Left ventricle myocardium inferior (tissue), 1 donor: ENCODE data around the gene NCAPG2. TPM values are rescaled to one million over a fixed set of nuclear protein-coding genes. Genes with fewer than 3 reads are reported as not detected.

ENCODE experiments used
- DNase-seq: peaks from one replicate; pipeline ENCODE4 v3.0.0-alpha.2; 2020
- H3K27ac ChIP-seq: fragments of 200-600 bp; replicated peaks from 2 replicates; pipeline ENCODE4 v1.8.0; 2021
- H3K27me3 ChIP-seq: fragments of 200-600 bp; 2 replicates; pipeline ENCODE4 v1.8.0; 2021; ENCODE audit warnings: low read depth
- H3K36me3 ChIP-seq: fragments of 200-600 bp; 2 replicates; pipeline ENCODE4 v1.8.0; 2021
- H3K4me1 ChIP-seq: fragments of 200-600 bp; 2 replicates; pipeline ENCODE4 v1.8.0; 2021
- H3K4me3 ChIP-seq: fragments of 200-600 bp; 2 replicates; pipeline ENCODE4 v1.8.0; 2021; ENCODE audit warnings: mild to moderate bottlenecking, moderate library complexity
- H3K9me3 ChIP-seq: fragments of 200-600 bp; replicated peaks from 2 replicates; pipeline ENCODE4 v1.8.0; 2021
- intact Hi-C: fragments of 100-400 bp; cut with micrococcal nuclease; formaldehyde crosslinking; loops from one replicate; pipeline ENCODE4 v1.11.0; 2022
- total RNA-seq: library from RNA; stranded (reverse); fragmentation: NEBNext Ultra II Directional; extraction: Animal tissue kit (Norgen Biotek cat#: 25700); gene quantifications from one replicate; pipeline ENCODE4 v1.2.1, GENCODE V29; 2021
- TF ChIP-seq, protein P1 (sequence below): fragments of 200-600 bp; IDR thresholded peaks from 2 replicates; pipeline ENCODE4 v1.8.0; 2021; ENCODE audit warnings: antibody characterized with exemption, mild to moderate bottlenecking, borderline replicate concordance
- donor health status: DM: no; HTN: yes; CAD: no; lungs with severe emphysema.

NCAPG2 gene
- total RNA-seq, 1 donor from 2014 or later, result 3.7 TPM

DNA sequence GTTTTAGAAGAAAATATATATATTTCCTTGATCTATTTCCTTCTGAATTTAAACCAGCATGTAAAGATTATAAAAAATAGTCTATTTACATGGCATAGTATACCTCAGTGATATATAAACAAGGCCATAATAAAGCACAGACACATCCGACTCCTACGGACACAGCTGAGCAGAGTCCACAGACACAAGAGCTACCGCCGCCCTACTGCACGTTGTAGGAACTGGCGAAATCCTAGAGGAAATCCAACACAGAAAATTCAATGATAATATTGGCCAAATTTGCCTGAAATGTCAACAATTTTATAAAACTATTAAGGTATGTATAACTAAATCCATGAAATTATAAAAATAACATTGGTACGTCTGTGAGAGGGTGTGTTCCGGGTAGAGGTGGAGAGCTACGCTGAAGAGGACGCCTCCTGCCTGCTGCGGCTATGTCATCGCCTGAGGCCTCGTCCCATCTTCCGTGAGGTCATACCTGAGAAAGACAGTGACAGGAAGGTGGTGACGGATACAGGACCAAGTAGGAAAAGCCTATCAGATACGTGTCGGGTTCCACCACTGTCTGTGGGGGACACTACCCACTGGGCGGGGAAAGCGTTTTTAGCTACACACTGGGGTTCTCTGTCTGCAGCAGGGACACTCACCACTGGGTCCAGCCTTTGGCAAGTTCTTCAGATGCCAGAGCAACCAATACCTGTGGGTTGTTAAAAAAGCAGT, 29.3 kb upstream of the NCAPG2 start:
- no peak for DNase-seq
- Histone ChIP-seq H3K36me3 (peaks cover 88% of the 10 kb centered on the region), H3K4me3 (no peak overlapping the region), H3K27ac (no peak overlapping the region), H3K4me1 (peaks cover 7% of the 10 kb centered on the region), H3K27me3 (no peaks in the 10 kb centered on the region), H3K9me3 (no peaks in the 10 kb centered on the region)
- TF ChIP-seq, protein P1, sequence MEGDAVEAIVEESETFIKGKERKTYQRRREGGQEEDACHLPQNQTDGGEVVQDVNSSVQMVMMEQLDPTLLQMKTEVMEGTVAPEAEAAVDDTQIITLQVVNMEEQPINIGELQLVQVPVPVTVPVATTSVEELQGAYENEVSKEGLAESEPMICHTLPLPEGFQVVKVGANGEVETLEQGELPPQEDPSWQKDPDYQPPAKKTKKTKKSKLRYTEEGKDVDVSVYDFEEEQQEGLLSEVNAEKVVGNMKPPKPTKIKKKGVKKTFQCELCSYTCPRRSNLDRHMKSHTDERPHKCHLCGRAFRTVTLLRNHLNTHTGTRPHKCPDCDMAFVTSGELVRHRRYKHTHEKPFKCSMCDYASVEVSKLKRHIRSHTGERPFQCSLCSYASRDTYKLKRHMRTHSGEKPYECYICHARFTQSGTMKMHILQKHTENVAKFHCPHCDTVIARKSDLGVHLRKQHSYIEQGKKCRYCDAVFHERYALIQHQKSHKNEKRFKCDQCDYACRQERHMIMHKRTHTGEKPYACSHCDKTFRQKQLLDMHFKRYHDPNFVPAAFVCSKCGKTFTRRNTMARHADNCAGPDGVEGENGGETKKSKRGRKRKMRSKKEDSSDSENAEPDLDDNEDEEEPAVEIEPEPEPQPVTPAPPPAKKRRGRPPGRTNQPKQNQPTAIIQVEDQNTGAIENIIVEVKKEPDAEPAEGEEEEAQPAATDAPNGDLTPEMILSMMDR, result no peak
- intact Hi-C loops, result no loop called here

DNA sequence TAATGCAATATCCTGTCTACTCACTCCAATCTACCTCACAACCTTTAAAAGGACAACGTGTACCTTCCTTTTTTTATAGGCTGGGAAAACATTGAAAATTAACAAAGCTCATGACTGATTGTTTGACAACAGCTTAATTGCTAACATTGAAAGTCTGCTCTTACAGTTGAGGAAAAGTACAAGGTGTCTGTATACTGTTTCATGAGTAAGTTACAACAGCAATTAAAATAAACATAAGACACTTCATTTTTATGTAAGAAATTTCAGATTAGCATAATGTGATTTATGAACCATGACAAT, 28.6 kb upstream of the NCAPG2 start:
- DNase-seq, result no peak
- no peaks in the 10 kb centered on the region for H3K27me3 ChIP-seq
- intact Hi-C loops, result no loop called here
- peaks cover 7% of the 10 kb centered on the region for H3K4me1 ChIP-seq
- H3K9me3 ChIP-seq, result no peaks in the 10 kb centered on the region
- H3K36me3 ChIP-seq, result peaks cover 81% of the 10 kb centered on the region
- TF ChIP-seq, protein P1, result no peak
- H3K27ac ChIP-seq, result no peak overlapping the region
- no peak overlapping the region for H3K4me3 ChIP-seq

DNA sequence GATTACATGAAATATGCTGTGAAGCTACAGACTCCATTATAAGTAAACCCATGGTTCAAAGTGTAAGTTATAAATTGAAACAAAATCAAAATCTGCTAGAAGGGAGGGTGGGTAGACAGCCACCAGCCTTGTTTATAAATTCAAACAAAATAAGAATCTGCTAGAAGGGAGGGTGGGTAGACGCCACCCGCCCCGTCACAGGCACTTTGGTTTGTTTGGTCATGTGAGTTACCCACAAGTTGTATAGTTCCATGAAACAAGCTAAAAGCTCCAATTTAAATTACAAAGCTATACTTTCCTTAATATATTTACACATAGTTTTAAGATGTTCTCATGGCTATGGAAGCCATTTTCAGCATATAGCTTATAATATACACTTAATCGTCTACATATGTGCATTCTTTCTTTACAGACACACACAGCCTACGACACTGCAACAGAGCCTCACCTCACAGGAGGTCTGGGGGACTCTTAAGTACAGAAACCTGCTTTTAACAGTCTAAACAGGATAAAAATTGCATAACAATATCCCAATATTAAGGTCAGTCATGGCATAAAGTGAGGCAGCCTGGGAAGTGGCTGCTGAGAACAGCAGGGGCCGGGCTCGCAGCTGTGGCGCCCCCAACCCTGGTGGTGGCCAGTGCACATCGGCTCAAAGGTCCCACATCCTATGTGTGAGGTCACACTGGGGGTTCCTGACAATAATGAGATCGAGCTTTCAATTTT, 28.1 kb upstream of the NCAPG2 start:
- Histone ChIP-seq H3K27ac (no peak overlapping the region), H3K9me3 (no peaks in the 10 kb centered on the region), H3K36me3 (peaks cover 77% of the 10 kb centered on the region), H3K4me3 (no peak overlapping the region), H3K4me1 (peaks cover 7% of the 10 kb centered on the region), H3K27me3 (no peaks in the 10 kb centered on the region)
- DNase-seq, result no peak
- intact Hi-C loops, result no loop called here
- TF ChIP-seq, protein P1, result no peak

DNA sequence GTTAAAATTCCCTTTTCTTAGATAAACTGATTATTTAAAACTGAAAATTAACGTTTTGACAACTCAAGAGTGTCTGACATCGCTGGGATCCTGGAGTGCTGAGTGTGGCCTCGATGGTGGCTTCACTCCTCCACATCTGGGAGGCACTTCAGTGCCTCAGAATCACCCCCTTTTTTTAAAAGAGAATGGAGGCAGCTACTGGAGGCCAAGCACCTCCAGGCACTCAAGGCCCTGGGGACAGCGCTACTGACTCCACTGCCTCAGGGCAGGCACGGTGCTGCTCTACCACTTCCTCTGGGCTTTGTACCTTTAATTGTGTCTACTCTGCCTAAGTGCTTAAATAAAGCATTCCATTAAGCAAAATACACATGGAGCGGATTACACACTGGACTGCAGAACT, 27.2 kb upstream of the NCAPG2 start:
- TF ChIP-seq, protein P1, result no peak
- intact Hi-C loops, result no loop called here
- H3K9me3 ChIP-seq, result no peaks in the 10 kb centered on the region
- no peaks in the 10 kb centered on the region for H3K27me3 ChIP-seq
- peaks cover 68% of the 10 kb centered on the region for H3K36me3 ChIP-seq
- H3K4me1 ChIP-seq, result peaks cover 7% of the 10 kb centered on the region
- no peak overlapping the region for H3K4me3 ChIP-seq
- H3K27ac ChIP-seq, result no peak overlapping the region
- no peak for DNase-seq

DNA sequence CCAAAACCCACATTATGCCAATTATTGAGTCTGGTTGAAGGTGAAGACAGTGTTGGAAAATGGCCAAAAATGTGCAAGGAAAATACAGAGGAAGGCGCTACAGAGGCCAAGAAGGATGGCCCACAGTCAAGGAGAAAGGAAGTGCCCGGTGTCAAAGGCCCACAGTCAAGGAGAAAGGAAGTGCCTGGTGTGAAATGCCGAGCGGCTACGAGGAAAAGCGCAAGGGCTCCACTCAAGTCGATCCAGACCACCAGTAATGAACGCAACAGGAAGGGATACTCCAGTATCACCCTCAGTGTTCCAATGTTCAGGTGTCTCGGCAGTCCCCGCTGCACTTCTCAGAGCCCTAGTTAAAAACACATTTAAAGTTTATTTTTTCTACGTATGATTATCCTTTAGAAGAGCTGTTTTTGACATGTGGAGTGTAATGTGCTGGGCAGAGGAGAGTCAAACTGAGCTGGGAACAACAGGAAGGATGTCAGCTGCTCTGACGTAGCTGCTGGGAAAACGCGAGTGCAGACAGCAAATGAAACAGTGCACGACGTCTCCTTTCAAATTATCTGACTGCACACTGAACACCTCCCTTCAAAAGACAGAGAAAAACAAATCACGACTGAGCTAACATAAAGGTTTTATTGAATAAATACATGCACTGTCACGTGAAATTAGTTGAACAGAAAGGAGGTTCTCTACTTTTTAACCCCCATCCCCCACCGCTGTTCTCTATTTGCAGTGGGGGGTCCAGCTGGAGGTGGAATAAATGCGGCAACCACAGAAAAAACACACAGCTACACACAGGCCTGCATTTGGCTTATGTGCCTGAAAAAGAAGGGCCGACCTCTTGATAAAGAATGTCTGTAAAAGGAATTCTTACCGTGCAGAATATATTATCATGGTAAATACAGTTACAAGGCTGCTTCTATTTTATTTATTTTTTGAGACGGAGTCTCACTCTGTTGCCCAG, 26.1 kb upstream of the NCAPG2 start:
- TF ChIP-seq, protein P1, result no peak
- no peaks in the 10 kb centered on the region for H3K9me3 ChIP-seq

More for the DNA sequence above, 26.1 kb upstream of the NCAPG2 start:
- Histone ChIP-seq H3K4me1 (peaks cover 7% of the 10 kb centered on the region), H3K27ac (peak overlapping the region; percentile 36), H3K4me3 (no peak overlapping the region), H3K36me3 (peaks cover 57% of the 10 kb centered on the region), H3K27me3 (no peaks in the 10 kb centered on the region)
- no peak for DNase-seq
- intact Hi-C loops, result no loop called here
